Loucy (cell line): ENCODE data around the gene IFT81.

Source experiments
- EZH2phosphoT487 ChIP-seq: fragments of 200-600 bp; IDR thresholded peaks from 2 replicates; pipeline ENCODE4 v1.6.1; 2018; ENCODE audit warnings: antibody characterized with exemption, mild to moderate bottlenecking, moderate library complexity, borderline replicate concordance
- TF ChIP-seq, protein P1 (sequence below): fragments of 200-600 bp; sonication (generic); conservative IDR thresholded peaks from 2 replicates; pipeline ENCODE4 v1.5.1; 2014; ENCODE audit warnings: mild to moderate bottlenecking, antibody characterized with exemption, low read length

DNA sequence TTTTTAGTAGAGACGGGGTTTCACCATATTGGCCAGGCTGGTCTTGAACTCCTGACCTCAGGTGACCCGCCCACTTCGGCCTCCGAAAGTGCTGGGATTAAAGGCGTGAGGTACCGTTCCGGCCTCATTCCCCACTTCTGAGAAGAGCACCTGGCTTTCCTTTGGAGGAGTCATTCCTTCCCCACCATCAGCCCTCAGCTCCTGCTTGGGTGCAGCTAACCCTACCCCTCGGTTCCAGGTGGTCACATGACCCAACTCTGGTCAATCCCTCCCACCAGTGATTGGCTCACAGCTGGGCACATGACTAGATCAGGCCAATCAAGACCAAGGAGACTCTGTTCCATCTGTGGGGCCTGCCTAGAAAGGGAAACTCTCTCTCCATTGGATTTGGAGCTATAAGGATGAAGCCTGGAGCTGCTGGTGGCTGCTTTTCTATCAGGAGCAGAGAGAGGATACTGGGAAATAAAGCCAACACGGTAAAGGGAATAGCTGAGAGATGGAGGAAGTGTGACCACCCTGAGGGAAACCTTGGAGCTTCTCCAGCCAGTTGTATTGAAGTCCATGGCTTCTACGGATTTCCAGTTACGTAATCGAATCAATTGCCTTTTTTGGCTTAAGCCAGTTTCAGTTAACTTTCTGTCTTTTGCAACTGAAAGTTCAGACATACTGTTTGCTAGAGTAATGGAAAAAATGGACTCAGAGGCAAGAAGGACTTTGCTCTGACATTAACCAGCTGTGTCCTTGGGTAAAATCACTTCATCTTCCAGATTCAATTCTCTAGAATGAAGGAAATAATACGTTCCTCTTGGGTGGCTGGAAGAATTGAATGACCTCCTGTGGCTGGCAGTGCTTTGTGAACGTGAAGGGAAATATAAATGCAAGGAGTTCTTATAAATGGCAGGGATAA is 19.7 kb upstream of the IFT81 start:
- TF ChIP-seq, protein P1, sequence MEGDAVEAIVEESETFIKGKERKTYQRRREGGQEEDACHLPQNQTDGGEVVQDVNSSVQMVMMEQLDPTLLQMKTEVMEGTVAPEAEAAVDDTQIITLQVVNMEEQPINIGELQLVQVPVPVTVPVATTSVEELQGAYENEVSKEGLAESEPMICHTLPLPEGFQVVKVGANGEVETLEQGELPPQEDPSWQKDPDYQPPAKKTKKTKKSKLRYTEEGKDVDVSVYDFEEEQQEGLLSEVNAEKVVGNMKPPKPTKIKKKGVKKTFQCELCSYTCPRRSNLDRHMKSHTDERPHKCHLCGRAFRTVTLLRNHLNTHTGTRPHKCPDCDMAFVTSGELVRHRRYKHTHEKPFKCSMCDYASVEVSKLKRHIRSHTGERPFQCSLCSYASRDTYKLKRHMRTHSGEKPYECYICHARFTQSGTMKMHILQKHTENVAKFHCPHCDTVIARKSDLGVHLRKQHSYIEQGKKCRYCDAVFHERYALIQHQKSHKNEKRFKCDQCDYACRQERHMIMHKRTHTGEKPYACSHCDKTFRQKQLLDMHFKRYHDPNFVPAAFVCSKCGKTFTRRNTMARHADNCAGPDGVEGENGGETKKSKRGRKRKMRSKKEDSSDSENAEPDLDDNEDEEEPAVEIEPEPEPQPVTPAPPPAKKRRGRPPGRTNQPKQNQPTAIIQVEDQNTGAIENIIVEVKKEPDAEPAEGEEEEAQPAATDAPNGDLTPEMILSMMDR, result no peak
- TF ChIP-seq EZH2phosphoT487, result no peak
